GM19023 (cell line): ENCODE data around the gene OR5P2.
"Not testable (repeated sequence)": the region's sequence is repeated elsewhere in the genome, so short reads cannot be mapped to it uniquely, and the experiment has no call there.

Source experiments
- ATAC-seq: cut with Tn5 transposase; IDR thresholded peaks from one replicate; pipeline ENCODE4 v1.9.1; 2021; ENCODE audit warnings: mild to moderate bottlenecking, moderate library complexity; ENCODE audit not compliant: unreplicated experiment

OR5P2 gene, protein sequence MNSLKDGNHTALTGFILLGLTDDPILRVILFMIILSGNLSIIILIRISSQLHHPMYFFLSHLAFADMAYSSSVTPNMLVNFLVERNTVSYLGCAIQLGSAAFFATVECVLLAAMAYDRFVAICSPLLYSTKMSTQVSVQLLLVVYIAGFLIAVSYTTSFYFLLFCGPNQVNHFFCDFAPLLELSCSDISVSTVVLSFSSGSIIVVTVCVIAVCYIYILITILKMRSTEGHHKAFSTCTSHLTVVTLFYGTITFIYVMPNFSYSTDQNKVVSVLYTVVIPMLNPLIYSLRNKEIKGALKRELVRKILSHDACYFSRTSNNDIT

DNA sequence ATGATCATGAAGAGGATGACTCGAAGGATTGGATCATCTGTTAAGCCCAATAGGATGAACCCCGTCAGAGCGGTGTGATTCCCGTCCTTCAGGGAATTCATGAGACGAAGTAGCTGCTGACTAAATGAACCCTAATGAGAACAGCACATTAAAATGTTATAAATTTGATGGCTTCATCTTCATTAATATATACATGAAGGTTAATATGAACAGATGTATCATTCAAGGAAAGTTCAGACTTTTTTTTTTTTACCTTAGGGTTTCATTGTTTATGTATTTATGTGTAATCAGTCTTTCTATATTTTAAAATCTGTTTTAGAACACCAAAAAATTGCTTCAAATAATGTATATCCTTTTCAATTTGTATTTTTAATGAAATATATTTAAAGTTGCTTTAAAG is at the start of gene OR5P2:
Gene OR5P2 (minus strand): TSS at position 101 of the 400 bp plus-strand sequence. CDS start 0 bp downstream, at position 101.
- no peak for ATAC-seq

DNA sequence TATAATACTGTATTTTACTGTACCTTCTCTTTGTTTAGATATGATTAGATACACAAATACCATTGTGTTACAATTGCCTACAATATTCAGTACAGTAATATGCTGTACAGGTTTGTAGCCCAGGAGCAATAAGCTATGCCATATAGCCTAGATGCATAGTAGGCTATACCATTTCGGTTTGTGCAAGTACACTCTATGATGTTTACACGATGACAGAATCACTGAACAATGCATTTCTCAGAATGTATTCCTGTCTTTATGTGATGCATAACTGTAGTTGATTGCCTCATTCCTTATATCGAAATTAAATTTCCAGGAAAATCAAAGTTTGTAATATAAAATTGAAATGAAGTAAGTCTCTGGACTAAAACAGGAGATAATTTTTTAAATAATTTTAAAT is 49.3 kb upstream of the OR5P2 start:
- ATAC-seq, result no peak

DNA sequence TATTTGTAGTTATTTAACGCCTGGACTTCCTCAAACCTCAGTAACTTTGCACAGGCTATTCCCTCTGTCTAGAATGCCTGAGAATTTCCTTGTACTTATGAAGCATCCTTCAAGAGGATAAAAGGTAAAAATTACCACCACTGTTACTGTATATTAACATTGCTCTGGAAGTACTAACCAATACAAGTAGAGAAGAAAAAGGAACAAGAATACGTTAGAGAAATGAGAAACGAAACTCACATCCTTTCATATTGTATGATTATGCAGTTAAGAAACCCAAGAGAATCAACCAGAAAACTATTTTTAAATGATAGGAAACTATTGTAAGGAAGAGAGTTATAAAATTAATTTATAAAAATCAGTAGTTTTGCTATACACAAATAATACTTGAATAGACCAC is 48.2 kb upstream of the OR5P2 start:
- no peak for ATAC-seq

DNA sequence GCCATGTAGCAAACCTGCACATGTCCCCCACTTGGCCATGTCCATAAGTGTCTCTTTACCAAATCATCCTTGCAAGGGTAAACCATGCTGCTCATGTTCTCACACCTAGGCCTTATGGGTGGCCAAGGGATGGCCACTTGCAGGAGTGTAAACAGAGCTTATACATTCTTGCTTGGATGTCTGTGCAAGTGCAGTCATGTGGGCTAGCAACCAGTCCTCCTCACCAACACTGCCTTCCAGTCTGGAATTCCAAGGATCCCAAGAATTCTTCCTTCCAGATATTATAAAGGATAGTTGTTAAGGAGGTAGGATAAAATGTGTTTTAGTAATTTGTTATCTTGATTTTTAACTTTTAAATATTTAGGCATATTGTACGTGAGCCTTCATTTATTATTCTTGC is 47.8 kb upstream of the OR5P2 start:
- ATAC-seq, result no peak

DNA sequence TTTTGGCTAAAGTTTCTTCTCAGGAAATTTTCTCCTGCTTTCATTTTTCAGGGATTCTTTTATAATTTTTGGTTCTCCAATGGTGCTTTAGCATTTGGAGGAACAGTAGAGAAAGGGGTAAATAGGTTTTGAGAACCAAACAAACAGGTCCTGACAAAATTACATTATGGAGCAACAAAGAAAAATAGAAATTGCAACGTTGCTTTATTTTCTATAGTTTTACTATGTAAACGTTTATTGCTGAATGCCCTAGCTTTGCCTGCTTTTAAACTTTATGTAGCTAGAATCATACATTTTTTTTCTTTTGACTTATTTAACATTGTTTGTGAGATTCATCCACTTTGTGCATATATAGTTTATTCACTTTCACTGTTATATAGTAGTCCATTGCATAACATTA is 43.8 kb upstream of the OR5P2 start:
- no peak for ATAC-seq

DNA sequence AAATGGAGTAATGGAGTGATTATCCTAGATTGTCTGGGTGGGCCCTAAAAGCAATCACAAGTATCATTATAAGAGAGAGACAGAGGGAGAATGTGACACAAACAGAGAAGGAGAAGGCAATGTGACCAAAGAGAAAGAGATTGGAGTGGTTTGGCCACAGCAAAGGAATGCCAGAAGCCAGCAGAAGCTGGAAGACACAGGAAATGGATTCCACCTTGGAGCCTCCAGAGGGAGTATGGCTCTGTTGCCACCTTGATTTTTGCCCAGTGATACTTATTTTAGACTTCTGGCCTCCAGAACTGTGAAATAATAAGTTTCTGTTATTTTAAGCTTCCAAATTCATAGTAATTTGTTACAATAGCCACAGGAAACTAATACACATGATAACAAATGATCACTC is 36.8 kb upstream of the OR5P2 start:
- ATAC-seq, result no peak

DNA sequence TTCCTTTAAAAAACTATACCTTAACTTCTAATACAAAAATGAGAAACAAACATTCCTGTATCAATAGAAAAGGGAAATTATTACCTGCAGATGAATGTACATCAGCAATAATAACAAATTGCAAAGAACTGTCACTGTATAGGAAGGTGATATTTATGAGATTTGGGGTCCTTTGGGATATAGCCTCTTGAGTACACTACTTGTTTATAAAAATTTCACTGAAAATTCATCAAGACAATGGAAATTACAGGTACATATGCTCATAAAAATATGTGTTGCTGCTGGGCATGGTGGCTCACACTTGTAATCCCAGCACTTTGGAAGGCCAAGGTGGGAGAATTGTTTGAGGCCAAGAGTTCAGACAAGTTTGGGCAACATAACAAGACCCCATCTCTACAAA is 34.0 kb upstream of the OR5P2 start, which contains the start of gene OR5P3:
Gene OR5P3 (minus strand): TSS at position 101 of the 400 bp plus-strand sequence.
- ATAC-seq, result no peak

DNA sequence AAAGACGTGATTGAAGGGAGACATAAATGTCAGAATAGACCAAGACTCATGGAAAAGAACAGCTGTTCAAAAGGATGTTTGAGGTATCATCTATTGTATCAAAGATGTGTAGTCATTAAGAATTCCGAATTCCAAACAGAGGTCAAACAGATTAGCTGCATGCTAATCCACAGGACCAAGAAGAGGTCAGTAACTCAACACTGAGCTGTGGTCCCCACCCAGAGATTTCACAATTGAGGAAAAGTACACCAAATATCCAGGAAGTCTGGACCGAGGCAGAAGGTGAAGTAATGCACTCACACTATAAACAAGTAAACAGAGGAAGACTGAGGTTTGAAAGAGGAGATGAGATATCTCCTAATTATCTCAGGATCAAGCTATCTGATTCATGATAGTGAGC is 29.6 kb upstream of the OR5P2 start:
- no peak for ATAC-seq

DNA sequence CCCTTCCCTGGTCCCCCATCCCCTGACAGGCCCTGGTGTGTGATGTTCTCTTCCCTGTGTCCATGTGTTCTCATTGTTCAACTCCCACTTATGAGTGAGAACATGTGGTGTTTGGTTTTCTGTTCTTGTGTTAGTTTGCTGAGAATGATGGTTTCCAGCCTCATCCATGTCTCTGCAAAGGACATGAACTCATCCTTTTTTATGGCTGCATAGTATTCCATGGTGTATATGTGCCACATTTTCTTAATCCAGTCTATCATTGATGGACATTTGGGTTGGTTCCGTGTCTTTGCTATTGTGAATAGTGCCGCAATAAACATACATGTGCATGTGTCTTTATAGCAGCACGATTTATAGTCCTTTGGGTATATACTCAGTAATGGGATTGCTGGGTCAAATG is 23.7 kb upstream of the OR5P2 start:
- ATAC-seq, result not testable (repeated sequence)

DNA sequence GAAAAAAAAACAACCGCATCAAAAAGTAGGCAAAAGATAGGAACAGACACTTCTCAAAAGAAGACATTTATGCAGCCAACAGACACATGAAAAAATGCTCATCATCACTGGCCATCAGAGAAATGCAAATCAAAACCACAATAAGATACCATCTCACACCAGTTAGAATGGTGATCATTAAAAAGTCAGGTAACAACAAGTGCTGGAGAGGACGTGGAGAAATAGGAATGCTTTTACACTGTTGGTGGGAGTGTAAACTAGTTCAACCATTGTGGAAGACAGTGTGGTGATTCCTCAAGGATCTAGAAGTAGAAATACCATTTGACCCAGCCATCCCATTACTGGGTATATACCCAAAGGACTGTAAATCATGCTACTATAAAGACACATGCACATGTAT is 18.2 kb upstream of the OR5P2 start:
- not testable (repeated sequence) for ATAC-seq

DNA sequence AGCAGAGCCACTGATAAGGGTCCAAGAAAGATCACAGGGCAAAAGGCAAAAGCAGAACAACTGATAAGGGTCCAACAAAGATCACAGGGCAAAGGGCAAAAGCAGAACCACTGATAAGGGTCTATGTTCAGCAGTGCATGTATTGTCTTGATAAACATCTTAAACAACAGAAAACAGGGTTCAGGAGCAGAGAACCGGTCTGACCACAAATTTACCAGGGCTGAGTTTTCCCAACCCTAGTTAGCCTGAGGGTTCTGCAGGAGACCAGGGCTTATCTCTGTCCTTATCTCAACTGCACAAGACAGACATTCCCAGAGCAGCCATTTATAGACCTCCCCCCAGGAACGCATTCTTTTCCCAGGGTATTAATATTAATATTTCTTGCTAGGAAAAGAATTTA is 13.6 kb upstream of the OR5P2 start:
- not testable (repeated sequence) for ATAC-seq

DNA sequence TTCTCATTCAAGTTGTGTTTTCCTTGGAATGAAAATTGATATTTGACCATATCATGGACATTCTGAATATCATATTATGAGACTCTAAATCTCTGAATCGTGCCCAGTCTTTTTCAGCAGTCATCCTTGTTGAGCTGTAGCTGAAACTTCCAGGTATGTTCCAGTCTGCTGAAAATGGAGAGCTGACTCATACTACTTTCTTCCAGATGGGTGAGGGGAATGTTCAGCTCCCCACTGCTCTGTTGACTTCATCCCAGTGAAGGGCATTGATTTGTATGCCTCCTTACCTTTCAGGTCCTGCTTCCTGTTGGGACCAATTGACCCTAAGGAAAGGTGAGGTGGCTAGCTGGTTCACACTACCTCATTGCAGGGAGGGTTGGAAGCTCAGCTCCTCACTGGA is 3.5 kb downstream of the OR5P2 start:
- no peak for ATAC-seq

DNA sequence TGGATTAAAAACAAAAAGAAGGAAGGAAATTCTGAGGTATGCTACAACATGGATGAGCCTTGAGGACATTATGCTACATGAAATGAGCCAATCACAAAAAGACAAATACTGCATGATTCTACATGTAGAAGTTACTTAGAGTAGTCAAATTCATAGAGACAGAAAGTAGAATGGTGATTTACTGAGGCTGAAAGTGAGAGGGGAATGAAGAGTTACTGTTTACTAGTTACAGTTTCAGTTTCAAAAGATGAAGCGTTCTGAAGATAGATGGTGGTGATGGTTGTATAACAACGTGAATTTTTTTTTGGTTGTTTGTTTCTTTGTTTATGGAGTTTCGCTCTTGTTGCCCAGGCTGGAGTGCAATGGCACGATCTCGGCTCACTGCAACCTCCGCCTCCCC is 9.5 kb downstream of the OR5P2 start:
- no peak for ATAC-seq

DNA sequence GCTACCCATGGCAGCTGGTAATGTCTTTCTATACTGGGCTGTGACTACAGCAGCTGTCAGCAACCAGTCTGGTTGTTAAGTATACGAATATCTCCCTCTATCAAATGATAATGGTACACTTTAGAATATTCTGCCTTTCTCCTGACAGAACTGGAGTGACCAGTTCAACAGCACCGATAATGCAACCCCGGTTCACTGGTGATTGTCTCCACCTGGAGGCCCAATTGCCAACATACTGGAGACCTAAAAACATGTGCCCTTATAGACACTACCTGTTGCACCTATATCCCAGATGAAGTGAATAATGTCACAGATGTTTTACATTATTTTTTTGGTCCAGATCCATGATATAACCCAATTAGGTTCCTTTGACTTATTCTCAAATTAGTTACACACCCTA is 21.1 kb downstream of the OR5P2 start:
- no peak for ATAC-seq

DNA sequence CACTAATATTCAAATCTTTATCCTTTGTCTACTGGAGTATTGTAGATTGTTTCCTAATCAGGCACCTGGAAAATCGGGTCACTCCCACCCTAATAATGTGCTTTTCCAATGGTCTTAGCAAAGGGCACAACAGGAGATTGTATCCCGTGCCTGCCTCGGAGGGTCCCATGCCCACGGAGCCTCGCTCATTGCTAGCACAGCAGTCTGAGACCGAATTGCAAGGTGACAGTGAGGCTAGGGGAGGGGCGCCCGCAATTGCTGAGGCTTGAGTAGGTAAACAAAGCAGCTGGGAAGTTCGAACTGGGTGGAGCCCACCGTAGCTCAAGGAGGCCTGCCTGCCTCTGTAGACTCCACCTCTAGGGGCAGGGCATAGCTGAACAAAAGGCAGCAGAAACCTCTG is 32.4 kb downstream of the OR5P2 start:
- not testable (repeated sequence) for ATAC-seq

DNA sequence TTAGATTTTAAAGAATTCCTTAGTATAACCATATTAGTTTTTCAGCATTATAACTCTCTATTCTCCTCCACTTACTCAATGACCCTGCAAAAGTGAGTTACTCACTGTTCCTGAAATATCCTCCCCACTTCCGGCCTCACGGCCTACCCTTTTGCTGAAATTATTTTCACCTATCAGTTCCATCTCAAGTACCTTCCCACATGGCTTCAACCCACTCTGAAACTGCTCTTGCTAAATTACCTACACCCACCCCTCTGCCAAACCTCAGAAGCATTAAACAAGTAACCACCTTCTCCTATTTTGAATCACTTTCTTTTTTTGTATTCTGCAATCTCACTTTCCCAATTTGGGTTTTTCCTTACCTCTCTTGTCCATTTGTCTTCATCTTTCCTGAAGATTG is 37.7 kb downstream of the OR5P2 start:
- ATAC-seq, result no peak

DNA sequence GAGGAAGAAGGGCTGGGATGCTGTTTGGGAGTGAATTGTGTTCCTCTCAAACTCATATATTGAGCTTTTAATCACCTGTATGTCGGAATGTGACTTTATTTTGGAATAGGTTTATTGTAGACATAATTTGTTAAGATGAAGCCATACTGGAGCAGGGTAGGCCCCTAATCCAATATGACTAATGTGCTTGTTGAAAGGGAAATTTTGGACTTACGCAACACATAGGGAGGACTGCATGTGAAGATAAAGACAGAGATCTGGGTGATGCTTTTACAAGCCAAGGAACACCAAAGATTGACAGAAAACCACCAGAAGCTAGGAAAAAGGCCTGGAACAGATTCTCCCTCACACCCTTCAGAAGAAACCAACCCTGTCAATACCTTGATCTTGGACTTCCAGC is 47.3 kb downstream of the OR5P2 start:
- no peak for ATAC-seq
